Endothelial cell of umbilical vein (primary cell): Measurements from ENCODE around the gene SLC38A9. TPM values are rescaled to one million over a fixed set of nuclear protein-coding genes. Genes with fewer than 3 reads are reported as not detected.

ENCODE experiments used
- BruUV-seq: library from RNA; stranded (reverse); fragments of 400-500 nt; replicated peaks from 2 replicates; lab custom pipeline; 2021; lab: Mats Ljungman, UMichigan
- CTCF ChIA-PET: fragments of 300-600, 350-600 bp; sonication (Branson Sonifier 250); formaldehyde crosslinking; loops from one replicate; lab custom pipeline; 2021; ENCODE audit warnings: antibody characterized with exemption, inconsistent platforms; lab: Charles Lee
- POLR2A ChIA-PET: fragments of 300-600, 350-600 bp; sonication (Branson Sonifier 250); formaldehyde crosslinking; loops from one replicate; lab custom pipeline; 2021; ENCODE audit warnings: antibody characterized with exemption, inconsistent platforms; lab: Charles Lee
- DNase-seq: peaks from one replicate; pipeline ENCODE4 v3.0.0-alpha.2; 2011; ENCODE audit warnings: low read depth, low spot score
- FAIRE-seq: peaks from 2 replicates; lab custom pipeline; 2011; peaks lifted over from hg19 to GRCh38; lab: Jason Lieb, UNC
- H2AFZ ChIP-seq: 2 replicates; pipeline ENCODE4 v1.6.0; 2012; ENCODE audit warnings: low read depth, low read length, control low read depth, inconsistent platforms
- H3K27ac ChIP-seq: 2 replicates; pipeline ENCODE4 v1.5.1; 2011; ENCODE audit warnings: low read depth, mild to moderate bottlenecking, control low read depth, low read length, moderate library complexity; ENCODE audit not compliant: insufficient read depth
- H3K27me3 ChIP-seq, 2 experiments: 2 replicates each; pipeline versions ENCODE4 v1.6.0 to v1.6.1; 2011; ENCODE audit warnings: low read length in 2 of 2, mixed read lengths in 1 of 2; ENCODE audit not compliant: control insufficient read depth in 2 of 2, insufficient read depth in 2 of 2
- H3K36me3 ChIP-seq, 2 experiments: 2 replicates in 1 of 2; 3 replicates in 1 of 2; pipeline ENCODE4 v1.5.1; 2011; ENCODE audit warnings: low read length in 2 of 2, mild to moderate bottlenecking in 1 of 2, moderate library complexity in 1 of 2; ENCODE audit not compliant: control insufficient read depth in 2 of 2, insufficient read depth in 2 of 2; ENCODE audit errors: extremely low read depth in 1 of 2
- H3K4me1 ChIP-seq: 3 replicates; pipeline ENCODE4 v1.5.1; 2011; ENCODE audit warnings: mild to moderate bottlenecking, low read length; ENCODE audit not compliant: control insufficient read depth, insufficient read depth; ENCODE audit errors: extremely low read depth
- H3K4me2 ChIP-seq: 2 replicates; pipeline ENCODE4 v1.6.1; 2011; ENCODE audit warnings: low read length, control low read depth, mixed read lengths; ENCODE audit not compliant: insufficient read depth
- H3K4me3 ChIP-seq, 3 experiments: fragments of 200-600 bp in 1 of 3; sonication (generic), shearing (Covaris generic) in 1 of 3; replicated peaks in 1 of 3; 2 replicates each; pipeline ENCODE4 v1.5.1; 2011 to 2016; ENCODE audit warnings: control low read depth in 3 of 3, low read length in 3 of 3, mild to moderate bottlenecking in 2 of 3, inconsistent platforms in 1 of 3, low read depth in 1 of 3, moderate library complexity in 1 of 3; ENCODE audit not compliant: insufficient read depth in 1 of 3
- H3K79me2 ChIP-seq: 2 replicates; pipeline ENCODE4 v1.6.0; 2012; ENCODE audit warnings: low read length, inconsistent platforms; ENCODE audit not compliant: control insufficient read depth, insufficient read depth
- H3K9ac ChIP-seq: replicated peaks from 2 replicates; pipeline ENCODE3; 2011; ENCODE audit warnings: low read length, control low read depth; ENCODE audit not compliant: insufficient read depth; ENCODE audit errors: extremely low read depth
- H3K9me1 ChIP-seq: replicated peaks from 3 replicates; pipeline ENCODE4 v1.6.0; 2011; ENCODE audit warnings: mild to moderate bottlenecking, low read length; ENCODE audit not compliant: control insufficient read depth, insufficient read depth; ENCODE audit errors: extremely low read depth
- H3K9me3 ChIP-seq: replicated peaks from 2 replicates; pipeline ENCODE4 v1.5.1; 2012; ENCODE audit warnings: low read length, inconsistent platforms; ENCODE audit not compliant: control insufficient read depth, insufficient read depth
- H4K20me1 ChIP-seq: replicated peaks from 2 replicates; pipeline ENCODE3; 2011; ENCODE audit warnings: mild to moderate bottlenecking, low read length; ENCODE audit not compliant: control insufficient read depth, insufficient read depth; ENCODE audit errors: extremely low read depth
- EZH2 ChIP-seq: IDR thresholded peaks from 2 replicates; pipeline ENCODE4 v1.6.1; 2012; ENCODE audit warnings: borderline replicate concordance, low read depth, mild to moderate bottlenecking, moderate library complexity, low read length, inconsistent platforms; ENCODE audit not compliant: severe bottlenecking
- FOS ChIP-seq: IDR thresholded peaks from 2 replicates; pipeline ENCODE4 v1.6.1; 2011; ENCODE audit warnings: mild to moderate bottlenecking, low read length, moderate library complexity, borderline replicate concordance; ENCODE audit not compliant: insufficient read depth
- GATA2 ChIP-seq: IDR thresholded peaks from 2 replicates; pipeline ENCODE4 v1.7.0; 2011; ENCODE audit warnings: low read depth, mild to moderate bottlenecking, moderate library complexity, mixed read lengths, low read length; ENCODE audit not compliant: insufficient read length, insufficient read depth
- JUN ChIP-seq: IDR thresholded peaks from 2 replicates; pipeline ENCODE4 v1.6.1; 2011; ENCODE audit warnings: borderline replicate concordance, low read depth; ENCODE audit not compliant: insufficient read length, insufficient read depth
- MYC ChIP-seq: IDR thresholded peaks from one replicate; pipeline ENCODE4 v1.6.1; 2011; ENCODE audit warnings: mild to moderate bottlenecking, low read depth, low read length
- POLR2A ChIP-seq: IDR thresholded peaks from 2 replicates; pipeline ENCODE4 v1.6.1; 2012; ENCODE audit warnings: low read depth, mild to moderate bottlenecking, control low read depth, low read length
- POLR2AphosphoS5 ChIP-seq: IDR thresholded peaks from 2 replicates; pipeline ENCODE4 v1.6.1; 2012; ENCODE audit warnings: low read depth, mild to moderate bottlenecking, control low read depth, low read length, moderate library complexity; ENCODE audit not compliant: insufficient read depth
- dilution Hi-C: fragments of 300-500 bp; cut with MboI; formaldehyde crosslinking; loops from one replicate; pipeline ENCODE4 v1.15.0; 2019; ENCODE audit warnings: low sequenced_read_pairs; ENCODE audit not compliant: extremely low pct_ligation_motif_present
- intact Hi-C: fragments of 100-400 bp; cut with micrococcal nuclease; formaldehyde crosslinking; loops from one replicate; pipeline ENCODE4 v1.10.0; 2022
- polyA plus RNA-seq, 4 experiments: library from polyadenylated mRNA; depleted of rRNA in 3 of 4; stranded (reverse) in 3 of 4; unstranded in 1 of 4; fragments of >200 nt; gene quantifications; 2 replicates each; pipeline versions ENCODE4 v1.2.1 to v1.2.3, GENCODE V29; 2011 to 2012; ENCODE audit warnings: missing spikeins in 1 of 4
- total RNA-seq: library from RNA; stranded (reverse); gene quantifications from 2 replicates; pipeline ENCODE4 v1.2.3, GENCODE V29; 2021
- TF ChIP-seq, protein P1 (sequence below), 2 donors: IDR thresholded peaks; 1 replicate in 1 of 2; 2 replicates in 1 of 2; pipeline ENCODE4 v1.5.1; 2011; ENCODE audit warnings: low read length in 2 of 2, mild to moderate bottlenecking in 2 of 2, moderate library complexity in 2 of 2, control low read depth in 1 of 2, inconsistent platforms in 1 of 2, low read depth in 1 of 2; ENCODE audit not compliant: insufficient read depth in 1 of 2; ENCODE audit errors: extremely low read depth in 1 of 2
- TF ChIP-seq, protein P2 (sequence below): IDR thresholded peaks from 2 replicates; pipeline ENCODE4 v1.6.1; 2011; ENCODE audit not compliant: insufficient read depth, insufficient read length

SLC38A9 gene
- total and polyA plus RNA-seq, 2 donors (not counting 3 experiments of a cell fraction or from before 2014, with no cell fraction given), result 14.1 to 24.9 TPM

GRCh38 chr5:55692106-55692417 is 20.1 kb downstream of the SLC38A9 start:
- H2AFZ ChIP-seq, result no peak overlapping the region
- no peaks in the 10 kb centered on the region for H3K4me1 ChIP-seq
- dilution Hi-C loops, result no loop called here
- H4K20me1 ChIP-seq, result no peaks in the 10 kb centered on the region
- no peaks in the 10 kb centered on the region for H3K27me3 ChIP-seq
- ChIA-PET POLR2A (no interaction called here), CTCF (interaction anchor here (0.6 to 3.3 kb wide), 77 partner anchors 9 to 1146 kb away, joined by 3 to 96 read pairs (median 4); partner anchors contain the start of genes CDC20B, DHX29, IL31RA and MTREX)
- H3K27ac ChIP-seq, result no peak overlapping the region
- H3K4me2 ChIP-seq, result no peak overlapping the region
- DNase-seq (no peak), FAIRE-seq (peak; percentile 49)
- no peaks in the 10 kb centered on the region for H3K79me2 ChIP-seq
- H3K9me1 ChIP-seq, result no peaks in the 10 kb centered on the region
- no peaks in the 10 kb centered on the region for H3K36me3 ChIP-seq
- intact Hi-C loops, result loop anchor here (1.0 to 5.0 kb wide), 5 partner anchors 348 to 510 kb away; partner anchors contain the start of gene MCIDAS
- BruUV-seq, result no TSS peak
- H3K4me3 ChIP-seq, result no peak overlapping the region
- no peak for TF ChIP-seq JUN
- TF ChIP-seq EZH2, result no peak
- TF ChIP-seq MYC, result no peak
- TF ChIP-seq FOS, result no peak
- TF ChIP-seq, protein P1, sequence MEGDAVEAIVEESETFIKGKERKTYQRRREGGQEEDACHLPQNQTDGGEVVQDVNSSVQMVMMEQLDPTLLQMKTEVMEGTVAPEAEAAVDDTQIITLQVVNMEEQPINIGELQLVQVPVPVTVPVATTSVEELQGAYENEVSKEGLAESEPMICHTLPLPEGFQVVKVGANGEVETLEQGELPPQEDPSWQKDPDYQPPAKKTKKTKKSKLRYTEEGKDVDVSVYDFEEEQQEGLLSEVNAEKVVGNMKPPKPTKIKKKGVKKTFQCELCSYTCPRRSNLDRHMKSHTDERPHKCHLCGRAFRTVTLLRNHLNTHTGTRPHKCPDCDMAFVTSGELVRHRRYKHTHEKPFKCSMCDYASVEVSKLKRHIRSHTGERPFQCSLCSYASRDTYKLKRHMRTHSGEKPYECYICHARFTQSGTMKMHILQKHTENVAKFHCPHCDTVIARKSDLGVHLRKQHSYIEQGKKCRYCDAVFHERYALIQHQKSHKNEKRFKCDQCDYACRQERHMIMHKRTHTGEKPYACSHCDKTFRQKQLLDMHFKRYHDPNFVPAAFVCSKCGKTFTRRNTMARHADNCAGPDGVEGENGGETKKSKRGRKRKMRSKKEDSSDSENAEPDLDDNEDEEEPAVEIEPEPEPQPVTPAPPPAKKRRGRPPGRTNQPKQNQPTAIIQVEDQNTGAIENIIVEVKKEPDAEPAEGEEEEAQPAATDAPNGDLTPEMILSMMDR (IDR thresholded peaks at IDR 0.05; ENCODE audit: extremely low read depth in 1 of 2, insufficient read depth in 1 of 2, low read depth in 1 of 2, low read length in 2 of 2), result no peak
- no peak for TF ChIP-seq POLR2A
- no peak for TF ChIP-seq GATA2
- TF ChIP-seq POLR2AphosphoS5, result no peak
- TF ChIP-seq, protein P2, sequence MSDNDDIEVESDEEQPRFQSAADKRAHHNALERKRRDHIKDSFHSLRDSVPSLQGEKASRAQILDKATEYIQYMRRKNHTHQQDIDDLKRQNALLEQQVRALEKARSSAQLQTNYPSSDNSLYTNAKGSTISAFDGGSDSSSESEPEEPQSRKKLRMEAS, result no peak
- H3K9ac ChIP-seq, result no peak overlapping the region
- H3K9me3 ChIP-seq, result no peaks in the 10 kb centered on the region
